Left forelimb (tissue), 1 donor: ENCODE data around the gene PIGQ.

ENCODE experiments used
- DNase-seq: peaks from one replicate; pipeline ENCODE4 v3.0.0-alpha.2; 2018; ENCODE audit warnings: low spot score

The PIGQ gene

DNA sequence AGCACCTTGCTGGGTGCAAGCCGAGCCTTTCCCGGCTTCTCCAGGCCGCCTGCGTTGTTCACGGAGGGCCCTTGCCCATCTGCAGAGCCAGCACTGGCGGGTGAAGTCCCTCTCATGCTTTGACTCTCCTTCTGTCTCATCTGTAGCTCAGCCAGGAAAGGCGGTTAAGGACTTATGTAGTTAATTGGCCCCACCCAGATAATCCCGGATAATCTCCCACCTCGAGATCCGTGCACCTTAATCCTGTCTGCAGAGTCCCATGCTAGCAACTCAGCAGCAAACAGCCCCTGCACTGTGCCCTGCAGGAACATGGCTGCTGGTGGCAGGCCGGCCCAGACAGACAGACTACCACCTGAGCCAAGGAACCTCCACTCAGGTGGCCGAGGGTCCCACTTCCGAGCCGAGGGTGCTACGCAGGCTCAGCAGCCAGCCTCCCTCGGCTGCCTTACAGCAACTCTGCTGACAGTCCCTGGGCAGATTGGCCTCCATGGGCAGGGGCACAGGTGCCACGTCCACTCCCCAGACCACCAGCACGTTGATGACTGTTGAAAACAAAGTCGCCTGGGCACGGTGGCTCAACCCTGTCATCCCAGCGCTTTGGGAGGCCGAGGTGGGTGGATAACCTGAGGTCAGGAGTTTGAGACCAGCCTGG is 37.0 kb downstream of the PIGQ start:
- no peak for DNase-seq

DNA sequence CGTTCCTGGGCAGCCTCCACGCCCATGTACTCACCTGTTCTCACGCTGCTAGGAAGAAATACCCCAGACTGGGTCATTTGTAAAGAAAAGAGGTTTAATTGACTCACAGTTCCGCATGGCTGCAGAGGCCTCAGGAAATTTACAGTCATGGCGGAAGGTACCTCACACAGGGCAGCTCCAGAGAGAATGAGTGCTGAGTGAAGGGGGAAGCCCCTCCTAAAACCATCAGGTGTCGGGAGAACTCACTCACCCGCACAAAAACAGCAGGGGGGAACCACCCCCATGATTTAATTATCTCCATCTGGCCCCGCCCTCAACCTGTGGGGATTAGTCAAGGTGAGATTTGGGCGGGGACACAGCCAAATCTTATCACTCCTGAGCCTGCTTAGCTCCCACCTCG is 38.3 kb downstream of the PIGQ start:
- DNase-seq = no peak

- no peak for DNase-seq
These were observed 39.5 kb downstream of the PIGQ start for GRCh38 chr16:609316-609715.

GRCh38 chr16:609984-610383 is 40.2 kb downstream of the PIGQ start:
- no peak for DNase-seq

GRCh38 chr16:610513-611381 is 41.0 kb downstream of the PIGQ start:
- DNase-seq = no peak

DNA sequence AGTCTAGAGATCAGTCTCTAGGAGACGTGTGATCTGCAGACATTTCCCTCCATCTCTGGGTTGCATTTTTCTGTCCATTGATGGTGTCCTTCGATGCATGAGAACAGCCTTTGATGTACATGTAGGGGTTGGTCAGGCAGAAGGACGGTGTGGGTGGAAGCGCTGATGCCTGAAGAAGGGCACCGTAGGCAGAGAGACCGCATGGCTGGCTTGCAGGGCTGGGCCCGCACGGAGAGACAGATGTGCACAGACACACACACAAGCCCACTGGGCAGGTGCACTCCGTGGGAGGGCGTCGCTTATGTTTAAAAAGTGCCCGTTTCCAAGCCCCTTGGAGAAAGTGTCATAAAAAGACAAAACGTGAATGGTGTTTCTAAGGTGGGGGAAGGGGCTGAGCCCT is 45.4 kb downstream of the PIGQ start:
- no peak for DNase-seq

DNA sequence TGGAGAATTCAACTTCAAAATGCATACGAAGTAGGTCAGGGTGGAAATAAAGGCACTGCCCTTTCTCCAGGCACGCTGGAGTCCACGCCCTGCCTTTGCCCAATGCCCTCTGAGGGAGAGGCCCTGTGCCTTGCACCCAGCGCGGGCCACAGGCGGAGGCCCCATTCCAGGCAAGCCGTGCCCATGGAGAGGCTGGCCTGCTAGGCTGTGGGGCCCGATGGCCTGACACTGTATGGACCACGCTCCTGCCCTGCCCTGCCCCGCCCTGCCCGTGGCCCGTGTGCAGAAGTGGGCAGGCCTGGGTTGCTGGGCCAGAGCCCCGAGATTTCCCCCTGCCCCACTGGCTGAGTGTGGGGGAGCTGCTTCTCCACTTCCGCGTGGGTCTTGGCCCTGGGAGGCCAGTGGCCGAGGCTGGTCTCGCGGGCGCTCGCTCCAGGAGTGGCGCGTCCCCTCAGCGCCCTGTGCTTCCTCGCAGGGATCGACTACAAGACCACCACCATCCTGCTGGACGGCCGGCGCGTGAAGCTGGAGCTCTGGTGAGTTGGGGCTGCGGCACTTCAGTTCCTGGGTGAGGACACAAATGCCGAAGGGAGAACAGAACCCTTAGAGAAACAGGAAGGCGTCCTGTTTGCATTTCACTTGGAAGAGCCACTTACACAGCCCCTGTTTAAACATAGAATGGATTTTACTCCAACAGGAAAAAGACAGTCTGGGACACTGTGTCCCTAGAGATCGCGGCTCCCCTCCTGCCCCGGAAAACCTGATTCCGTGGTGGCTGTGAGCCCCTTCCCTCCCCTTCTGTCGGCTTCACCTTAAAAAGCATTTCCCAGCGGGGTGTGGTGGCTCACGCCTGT is 47.2 kb downstream of the PIGQ start:
- no peak for DNase-seq

DNA sequence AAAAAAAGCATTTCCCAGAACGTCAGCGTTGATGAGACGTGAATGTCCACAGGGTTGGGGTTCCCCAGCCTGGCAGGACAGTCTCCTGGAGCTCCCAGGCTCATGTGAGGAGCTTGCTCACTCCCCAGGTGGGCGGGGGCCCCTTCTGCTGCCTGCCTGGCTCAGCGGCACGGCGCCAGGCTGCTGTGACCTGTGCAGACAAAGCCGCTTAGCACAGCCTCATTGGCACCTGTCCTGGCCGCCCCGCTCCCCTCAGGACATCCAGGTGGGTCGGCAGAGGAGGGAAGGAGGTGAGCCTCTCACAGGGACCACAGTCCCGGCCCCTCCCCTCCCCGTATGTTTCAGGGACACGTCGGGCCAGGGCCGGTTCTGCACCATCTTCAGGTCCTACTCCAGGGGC is 48.1 kb downstream of the PIGQ start:
- no peak for DNase-seq

GRCh38 chr16:619476-620100 is 49.8 kb downstream of the PIGQ start:
- DNase-seq = no peak

GRCh38 chr16:620700-621525 is 51.1 kb downstream of the PIGQ start:
- no peak for DNase-seq

GRCh38 chr16:621526-622105 is 51.8 kb downstream of the PIGQ start:
- DNase-seq = no peak

GRCh38 chr16:622920-623280 is 53.1 kb downstream of the PIGQ start:
- no peak for DNase-seq

GRCh38 chr16:624526-625070 is 54.8 kb downstream of the PIGQ start:
- DNase-seq = no peak

DNA sequence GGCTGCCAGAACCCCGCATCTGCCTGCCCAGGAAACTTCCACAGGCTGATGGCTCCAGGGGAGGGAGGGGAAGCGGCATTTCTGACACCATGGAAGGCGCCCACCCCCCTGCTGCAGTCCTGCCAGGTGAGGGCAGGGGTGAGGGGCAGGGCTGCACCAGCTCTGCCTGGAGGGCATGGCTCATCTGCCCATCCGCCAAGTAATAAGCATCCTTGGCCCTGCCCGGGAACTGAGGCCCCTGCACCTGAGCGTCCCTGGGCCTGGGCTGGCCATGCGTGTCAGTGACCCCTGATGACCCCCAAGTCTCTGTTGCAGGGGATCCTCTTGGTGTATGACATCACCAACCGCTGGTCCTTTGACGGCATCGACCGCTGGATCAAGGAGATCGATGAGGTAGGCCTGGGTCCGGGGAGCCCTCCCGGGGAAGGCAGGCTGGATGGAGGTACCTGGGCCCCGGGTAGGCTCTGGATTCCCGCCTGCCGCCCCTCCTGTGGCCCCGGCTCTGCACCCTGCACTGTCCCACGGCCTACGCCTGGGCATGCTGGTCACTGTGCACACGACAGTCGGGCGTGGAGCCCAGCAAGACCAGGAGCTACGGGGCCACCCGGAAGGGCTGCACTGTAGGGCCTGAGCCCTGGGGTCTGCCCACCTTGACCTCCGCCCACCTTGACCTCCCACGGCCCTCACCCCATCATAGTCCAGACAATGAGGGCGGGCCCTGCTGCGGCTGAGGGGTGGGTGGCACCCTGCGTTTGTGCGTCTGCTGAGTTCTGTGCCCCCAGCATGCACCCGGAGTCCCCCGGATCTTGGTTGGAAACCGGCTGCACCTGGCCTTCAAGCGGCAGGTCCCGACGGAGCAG is 55.6 kb downstream of the PIGQ start:
- no peak for DNase-seq

DNA sequence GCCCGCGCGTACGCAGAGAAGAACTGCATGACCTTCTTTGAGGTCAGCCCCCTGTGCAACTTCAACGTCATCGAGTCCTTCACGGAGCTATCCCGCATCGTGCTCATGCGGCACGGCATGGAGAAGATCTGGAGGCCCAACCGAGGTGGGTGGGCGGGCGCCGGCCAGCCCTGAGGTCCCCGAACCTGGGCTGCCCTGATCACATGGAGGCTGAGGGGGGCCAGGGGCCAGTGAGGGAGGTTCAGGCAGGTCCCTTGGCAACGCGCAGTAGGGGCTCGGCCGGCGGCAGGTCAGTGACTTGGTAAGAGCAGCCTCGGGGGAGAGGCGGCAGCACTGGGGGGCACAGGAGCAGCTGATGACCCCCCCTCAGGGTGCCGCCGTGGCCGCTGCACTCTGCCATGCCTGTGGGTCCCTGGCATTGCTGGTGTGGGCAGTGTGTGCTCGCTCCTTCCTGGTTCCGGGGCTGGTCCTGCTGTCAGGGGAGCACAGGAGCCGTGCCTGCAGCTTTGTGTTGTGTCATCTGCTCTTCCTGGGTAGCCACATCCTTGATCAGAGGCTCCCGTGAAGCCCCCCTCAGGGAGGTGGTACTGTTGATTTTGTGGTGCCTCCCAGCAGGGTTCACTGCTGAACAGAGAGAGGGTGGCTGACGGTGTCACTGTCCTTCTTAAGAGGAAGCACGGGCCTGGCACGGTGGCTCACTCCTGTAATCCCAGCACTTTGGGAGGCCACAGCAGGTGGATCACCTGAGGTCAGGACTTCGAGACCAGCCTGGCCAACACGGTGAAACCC is 56.4 kb downstream of the PIGQ start:
- no peak for DNase-seq

GRCh38 chr16:626787-627453 is 57.2 kb downstream of the PIGQ start:
- no peak for DNase-seq

- no peak for DNase-seq
These were observed 57.9 kb downstream of the PIGQ start for GRCh38 chr16:627454-628239.
